IMR-90 (cell line): ENCODE measurements around the gene OR9Q2. TPM values are rescaled to one million over a fixed set of nuclear protein-coding genes. Genes with fewer than 3 reads are reported as not detected.

Experiments used
- ATAC-seq: fragments of 200-7000 bp; cut with Tn5 transposase; 2 replicates; pipeline ENCODE4 v1.9.1; 2020; ENCODE audit warnings: low read depth, mild to moderate bottlenecking, moderate library complexity
- BruUV-seq: library from RNA; stranded (reverse); fragments of 400-500 nt; replicated peaks from 2 replicates; lab custom pipeline; 2021; lab: Mats Ljungman, UMichigan
- CTCF ChIA-PET: fragments of 300-600 bp; formaldehyde crosslinking; extraction: SDS; loops from one replicate; lab custom pipeline; 2021; ENCODE audit warnings: antibody characterized with exemption; lab: Yijun Ruan, JAX
- POLR2A ChIA-PET: fragments of 300-600 bp; sonication (Branson Sonifier 250); formaldehyde crosslinking; loops from one replicate; lab custom pipeline; 2022; ENCODE audit warnings: antibody characterized with exemption; ENCODE audit not compliant: unreplicated experiment; lab: Charles Lee
- DNase-seq: peaks from one replicate; pipeline ENCODE4 v3.0.0; 2013
- H2AFZ ChIP-seq: replicated peaks from 2 replicates; pipeline ENCODE3; 2013; ENCODE audit warnings: low read length, mild to moderate bottlenecking; ENCODE audit not compliant: poor library complexity
- H2AK5ac ChIP-seq: 2 replicates; pipeline ENCODE4 v1.6.1; 2013; ENCODE audit warnings: low read depth, low read length, inconsistent platforms
- H2AK9ac ChIP-seq: replicated peaks from 2 replicates; pipeline ENCODE3; 2013; ENCODE audit warnings: mild to moderate bottlenecking, low read depth, low read length, moderate library complexity; ENCODE audit not compliant: poor library complexity
- H2BK120ac ChIP-seq: 2 replicates; pipeline ENCODE4 v1.6.1; 2013; ENCODE audit warnings: low read depth, low read length, inconsistent platforms
- H2BK15ac ChIP-seq: 3 replicates; pipeline ENCODE4 v1.6.1; 2013; ENCODE audit warnings: low read depth, low read length, inconsistent platforms
- H2BK20ac ChIP-seq: 2 replicates; pipeline ENCODE4 v1.6.1; 2013; ENCODE audit warnings: low read depth, mild to moderate bottlenecking, inconsistent platforms, low read length, moderate library complexity
- H2BK5ac ChIP-seq: 2 replicates; pipeline ENCODE4 v1.6.1; 2013; ENCODE audit warnings: mild to moderate bottlenecking, low read depth, low read length, inconsistent platforms; ENCODE audit not compliant: poor library complexity, severe bottlenecking
- H3K14ac ChIP-seq: replicated peaks from 2 replicates; pipeline ENCODE4 v1.6.1; 2013; ENCODE audit warnings: low read depth, low read length, inconsistent platforms
- H3K18ac ChIP-seq: 2 replicates; pipeline ENCODE4 v1.6.1; 2013; ENCODE audit warnings: low read depth, low read length, control low read depth
- H3K23ac ChIP-seq: 2 replicates; pipeline ENCODE4 v1.6.1; 2013; ENCODE audit warnings: low read depth, low read length, inconsistent platforms
- H3K27ac ChIP-seq: 2 replicates; pipeline ENCODE4 v1.5.1; 2013; ENCODE audit warnings: mild to moderate bottlenecking, control low read depth, low read length; ENCODE audit not compliant: insufficient read depth
- H3K27me3 ChIP-seq: 2 replicates; pipeline ENCODE4 v1.6.1; 2013; ENCODE audit warnings: low read length; ENCODE audit not compliant: control insufficient read depth, insufficient read depth
- H3K36me3 ChIP-seq: 2 replicates; pipeline ENCODE4 v1.6.1; 2013; ENCODE audit warnings: low read length, mixed read lengths; ENCODE audit not compliant: control insufficient read depth, insufficient read depth
- H3K4ac ChIP-seq: 2 replicates; pipeline ENCODE4 v1.6.1; 2013; ENCODE audit warnings: low read depth, low read length, inconsistent platforms
- H3K4me1 ChIP-seq: 2 replicates; pipeline ENCODE4 v1.6.1; 2013; ENCODE audit warnings: low read length, mixed read lengths; ENCODE audit not compliant: control insufficient read depth, insufficient read depth
- H3K4me2 ChIP-seq: 2 replicates; pipeline ENCODE4 v1.6.1; 2013; ENCODE audit warnings: low read depth, mild to moderate bottlenecking, control low read depth, low read length, moderate library complexity
- H3K4me3 ChIP-seq: 2 replicates; pipeline ENCODE4 v1.5.1; 2013; ENCODE audit warnings: low read depth, mild to moderate bottlenecking, control low read depth, low read length, moderate library complexity; ENCODE audit not compliant: insufficient read depth
- H3K56ac ChIP-seq: 2 replicates; pipeline ENCODE4 v1.6.1; 2013; ENCODE audit warnings: low read length, inconsistent platforms; ENCODE audit not compliant: insufficient read depth; ENCODE audit errors: extremely low read depth
- H3K79me1 ChIP-seq, 2 experiments: 2 replicates each; pipeline ENCODE4 v1.6.1; 2013; ENCODE audit warnings: low read length in 2 of 2, inconsistent platforms in 1 of 2, low read depth in 1 of 2
- H3K9ac ChIP-seq: 2 replicates; pipeline ENCODE4 v1.6.1; 2013; ENCODE audit warnings: low read depth, low read length, control low read depth
- H3K9me1 ChIP-seq: 2 replicates; pipeline ENCODE4 v1.6.1; 2013; ENCODE audit warnings: low read length, inconsistent platforms; ENCODE audit not compliant: insufficient read depth
- H3K9me3 ChIP-seq: 2 replicates; pipeline ENCODE4 v1.6.1; 2013; ENCODE audit warnings: low read length; ENCODE audit not compliant: control insufficient read depth, insufficient read depth
- H4K20me1 ChIP-seq: 2 replicates; pipeline ENCODE4 v1.6.1; 2013; ENCODE audit warnings: low read length, inconsistent platforms; ENCODE audit not compliant: insufficient read depth
- H4K5ac ChIP-seq: 2 replicates; pipeline ENCODE4 v1.6.1; 2013; ENCODE audit warnings: mild to moderate bottlenecking, low read depth, low read length, control low read depth
- H4K8ac ChIP-seq, 2 experiments: 2 replicates each; pipeline ENCODE4 v1.6.1; 2013; ENCODE audit warnings: low read depth in 2 of 2, low read length in 2 of 2, control low read depth in 1 of 2, inconsistent platforms in 1 of 2
- H4K91ac ChIP-seq: 2 replicates; pipeline ENCODE4 v1.6.1; 2013; ENCODE audit warnings: low read depth, low read length, inconsistent platforms; ENCODE audit not compliant: insufficient read depth
- CHD1 ChIP-seq: IDR thresholded peaks from 2 replicates; pipeline ENCODE4 v1.6.1; 2012; ENCODE audit warnings: low read depth, low read length, improper control_type of control experiment
- MAFK ChIP-seq: IDR thresholded peaks from 2 replicates; pipeline ENCODE4 v1.6.1; 2012; ENCODE audit warnings: low read depth, low read length, improper control_type of control experiment
- MXI1 ChIP-seq: IDR thresholded peaks from 2 replicates; pipeline ENCODE4 v1.6.1; 2012; ENCODE audit warnings: low read depth, mild to moderate bottlenecking, low read length, moderate library complexity, borderline replicate concordance
- NFE2L2 ChIP-seq: fragments of 150-350 bp; IDR thresholded peaks from 2 replicates; pipeline ENCODE4 v1.6.1; 2016; ENCODE audit warnings: low read depth, mild to moderate bottlenecking, low read length
- SMC3 ChIP-seq: fragments of 150-350 bp; IDR thresholded peaks from 2 replicates; pipeline ENCODE4 v1.6.1; 2016; ENCODE audit warnings: low read depth, mild to moderate bottlenecking, antibody characterized with exemption, low read length, moderate library complexity
- dilution Hi-C: fragments of 300-500 bp; cut with HindIII; formaldehyde crosslinking; loops from one replicate; pipeline ENCODE4 v1.14.3; 2018; ENCODE audit warnings: low sequenced_read_pairs; ENCODE audit not compliant: unreplicated experiment
- in situ Hi-C: fragments of 300-500 bp; cut with MboI; formaldehyde crosslinking; loops from 3 replicates; pipeline ENCODE4 v1.14.3; 2019; ENCODE audit warnings: low sequenced_read_pairs, inconsistent platforms, mixed read lengths
- intact Hi-C: fragments of 100-400 bp; cut with micrococcal nuclease; formaldehyde crosslinking; loops from 2 replicates; pipeline ENCODE4 v1.10.0; 2022
- polyA plus RNA-seq, 3 experiments: library from polyadenylated mRNA; depleted of rRNA; stranded (reverse); fragments of >200 nt; gene quantifications; 2 replicates each; pipeline ENCODE4 v1.2.3, GENCODE V29; 2012; ENCODE audit warnings: low replicate concordance in 1 of 3
- total RNA-seq: library from RNA; depleted of rRNA; stranded (reverse); fragments of >200 nt; gene quantifications from 2 replicates; pipeline ENCODE4 v1.2.3, GENCODE V29; 2012
- TF ChIP-seq, protein P1 (sequence below): fragments of 150-350 bp; IDR thresholded peaks from 2 replicates; pipeline ENCODE4 v1.6.1; 2016; ENCODE audit warnings: low read depth, mild to moderate bottlenecking, low read length, moderate library complexity, borderline replicate concordance
- TF ChIP-seq, protein P2 (sequence below): conservative IDR thresholded peaks from 2 replicates; pipeline ENCODE4 v1.5.1; 2012; ENCODE audit warnings: mild to moderate bottlenecking, low read depth, low read length, improper control_type of control experiment
- TF ChIP-seq, protein P3 (sequence below): fragments of 150-350 bp; IDR thresholded peaks from 2 replicates; pipeline ENCODE4 v1.6.1; 2017; ENCODE audit warnings: mild to moderate bottlenecking, antibody characterized with exemption, low read length, low read depth

Gene OR9Q2
- total and polyA plus RNA-seq, 2 of the 4 experiments (the other 2 are of a cell fraction): not detected

DNA sequence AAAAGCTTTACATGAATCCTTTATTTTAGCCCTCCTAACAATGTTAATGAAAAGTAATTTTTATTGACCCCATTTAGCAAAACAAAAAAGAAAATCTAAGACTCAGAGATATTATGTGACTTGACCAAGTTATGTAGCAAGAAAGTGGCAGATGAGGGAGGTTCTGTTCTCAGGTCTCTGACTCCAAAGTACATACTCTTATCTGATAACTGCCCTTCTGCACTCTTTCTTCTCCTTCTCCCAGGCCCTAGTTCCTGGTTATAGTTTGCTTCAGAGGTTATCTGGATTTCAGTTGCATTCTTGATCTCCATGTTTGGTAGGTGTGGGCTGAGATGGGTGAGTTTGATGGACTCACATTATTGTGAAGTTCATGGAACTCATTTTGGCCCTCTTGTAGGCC is 4.5 kb downstream of the OR9Q2 start:
- TF ChIP-seq SMC3 (no peak), MXI1 (no peak), NFE2L2 (no peak), MAFK (no peak), CHD1 (no peak)
- TF ChIP-seq, protein P1, sequence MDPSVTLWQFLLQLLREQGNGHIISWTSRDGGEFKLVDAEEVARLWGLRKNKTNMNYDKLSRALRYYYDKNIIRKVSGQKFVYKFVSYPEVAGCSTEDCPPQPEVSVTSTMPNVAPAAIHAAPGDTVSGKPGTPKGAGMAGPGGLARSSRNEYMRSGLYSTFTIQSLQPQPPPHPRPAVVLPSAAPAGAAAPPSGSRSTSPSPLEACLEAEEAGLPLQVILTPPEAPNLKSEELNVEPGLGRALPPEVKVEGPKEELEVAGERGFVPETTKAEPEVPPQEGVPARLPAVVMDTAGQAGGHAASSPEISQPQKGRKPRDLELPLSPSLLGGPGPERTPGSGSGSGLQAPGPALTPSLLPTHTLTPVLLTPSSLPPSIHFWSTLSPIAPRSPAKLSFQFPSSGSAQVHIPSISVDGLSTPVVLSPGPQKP: no peak
- TF ChIP-seq, protein P2, sequence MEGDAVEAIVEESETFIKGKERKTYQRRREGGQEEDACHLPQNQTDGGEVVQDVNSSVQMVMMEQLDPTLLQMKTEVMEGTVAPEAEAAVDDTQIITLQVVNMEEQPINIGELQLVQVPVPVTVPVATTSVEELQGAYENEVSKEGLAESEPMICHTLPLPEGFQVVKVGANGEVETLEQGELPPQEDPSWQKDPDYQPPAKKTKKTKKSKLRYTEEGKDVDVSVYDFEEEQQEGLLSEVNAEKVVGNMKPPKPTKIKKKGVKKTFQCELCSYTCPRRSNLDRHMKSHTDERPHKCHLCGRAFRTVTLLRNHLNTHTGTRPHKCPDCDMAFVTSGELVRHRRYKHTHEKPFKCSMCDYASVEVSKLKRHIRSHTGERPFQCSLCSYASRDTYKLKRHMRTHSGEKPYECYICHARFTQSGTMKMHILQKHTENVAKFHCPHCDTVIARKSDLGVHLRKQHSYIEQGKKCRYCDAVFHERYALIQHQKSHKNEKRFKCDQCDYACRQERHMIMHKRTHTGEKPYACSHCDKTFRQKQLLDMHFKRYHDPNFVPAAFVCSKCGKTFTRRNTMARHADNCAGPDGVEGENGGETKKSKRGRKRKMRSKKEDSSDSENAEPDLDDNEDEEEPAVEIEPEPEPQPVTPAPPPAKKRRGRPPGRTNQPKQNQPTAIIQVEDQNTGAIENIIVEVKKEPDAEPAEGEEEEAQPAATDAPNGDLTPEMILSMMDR: no peak
- TF ChIP-seq, protein P3, sequence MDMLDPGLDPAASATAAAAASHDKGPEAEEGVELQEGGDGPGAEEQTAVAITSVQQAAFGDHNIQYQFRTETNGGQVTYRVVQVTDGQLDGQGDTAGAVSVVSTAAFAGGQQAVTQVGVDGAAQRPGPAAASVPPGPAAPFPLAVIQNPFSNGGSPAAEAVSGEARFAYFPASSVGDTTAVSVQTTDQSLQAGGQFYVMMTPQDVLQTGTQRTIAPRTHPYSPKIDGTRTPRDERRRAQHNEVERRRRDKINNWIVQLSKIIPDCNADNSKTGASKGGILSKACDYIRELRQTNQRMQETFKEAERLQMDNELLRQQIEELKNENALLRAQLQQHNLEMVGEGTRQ: no peak
- dilution Hi-C loops (no loop called here), in situ Hi-C loops (no loop called here), intact Hi-C loops (no loop called here)
- H2AK9ac ChIP-seq: no peak overlapping the region
- no peaks in the 10 kb centered on the region for H3K79me1 ChIP-seq
- no peaks in the 10 kb centered on the region for H3K9me3 ChIP-seq
- no peak overlapping the region for H2AFZ ChIP-seq
- no peak overlapping the region for H2BK20ac ChIP-seq
- H3K4me2 ChIP-seq: no peak overlapping the region
- no peak overlapping the region for H4K5ac ChIP-seq
- H3K4me1 ChIP-seq: no peaks in the 10 kb centered on the region
- ChIA-PET POLR2A (no interaction called here), CTCF (no interaction called here)
- DNase-seq (no peak), ATAC-seq (no peak)
- H3K9ac ChIP-seq: no peak overlapping the region
- no peak overlapping the region for H3K23ac ChIP-seq
- no peaks in the 10 kb centered on the region for H3K9me1 ChIP-seq
- H3K36me3 ChIP-seq: no peaks in the 10 kb centered on the region
- H2AK5ac ChIP-seq: no peak overlapping the region
- no peak overlapping the region for H3K18ac ChIP-seq
- no peak overlapping the region for H2BK15ac ChIP-seq
- H2BK120ac ChIP-seq: no peak overlapping the region
- H3K14ac ChIP-seq: no peak overlapping the region
- H3K27ac ChIP-seq: no peak overlapping the region
- H3K27me3 ChIP-seq: 0 out of 2 replicates have a peak, but pooled peaks cover under 1% of the 10 kb centered on the region
- H2BK5ac ChIP-seq: no peak overlapping the region
- no peak overlapping the region for H4K91ac ChIP-seq
- H4K20me1 ChIP-seq: no peaks in the 10 kb centered on the region
- no peak overlapping the region for H3K56ac ChIP-seq
- H3K4me3 ChIP-seq: no peak overlapping the region
- BruUV-seq: no TSS peak
- H3K4ac ChIP-seq: no peak overlapping the region
- no peak overlapping the region for H4K8ac ChIP-seq
